Mucosa of descending colon (tissue), 3 donors: ENCODE measurements around the gene WDR88. TPM values are rescaled to one million over a fixed set of nuclear protein-coding genes. Genes with fewer than 3 reads are reported as not detected.

Experiments
- ATAC-seq: fragments of 200-7000 bp; cut with Tn5 transposase; one replicate; pipeline ENCODE4 v1.9.1; 2020; ENCODE audit warnings: mild to moderate bottlenecking, moderate library complexity
- DNase-seq, 3 donors: peaks; one replicate each; pipeline ENCODE4 v3.0.0-alpha.2; 2020
- H3K36me3 ChIP-seq: fragments of 200-600 bp; one replicate; pipeline ENCODE4 v1.8.0; 2021; ENCODE audit warnings: low read depth, mild to moderate bottlenecking
- H3K4me1 ChIP-seq: fragments of 200-600 bp; one replicate; pipeline ENCODE4 v1.8.0; 2021; ENCODE audit warnings: low read depth, mild to moderate bottlenecking
- H3K4me3 ChIP-seq: fragments of 200-600 bp; one replicate; pipeline ENCODE4 v1.8.0; 2021; ENCODE audit warnings: mild to moderate bottlenecking
- H3K9me3 ChIP-seq: fragments of 200-600 bp; one replicate; pipeline ENCODE4 v1.8.0; 2021; ENCODE audit warnings: mild to moderate bottlenecking
- CTCF ChIP-seq: fragments of 200-600 bp; IDR thresholded peaks from one replicate; pipeline ENCODE4 v1.8.0; 2022; ENCODE audit warnings: antibody characterized with exemption, mild to moderate bottlenecking
- intact Hi-C, 2 donors: fragments of 100-400 bp; cut with DNase I in 1 of 2; cut with micrococcal nuclease in 1 of 2; formaldehyde crosslinking; loops; one replicate each; pipeline versions ENCODE4 v1.11.0 to v1.11.1; 2022; cut with DNase I, micrococcal nuclease
- total RNA-seq, 3 donors: library from RNA; stranded (reverse); fragmentation: NEBNext Ultra II Directional in 2 of 3; extraction: Animal tissue kit (Norgen Biotek cat#: 25700) in 2 of 3; gene quantifications; one replicate each; pipeline versions ENCODE4 v1.2.1 to v1.2.4, GENCODE V29; 2021 to 2023
- donor health status: DM: no; HTN: no; CAD: no; lungs with moderate emphysema.
- donor health status: DM: no; HTN: no; CAD: no.
- donor health status: DM: no; HTN: yes; CAD: no.

Gene WDR88
- total RNA-seq, 3 donors from 2014 or later = not detected

- Histone ChIP-seq H3K36me3 (no peaks in the 10 kb centered on the region), H3K4me1 (no peaks in the 10 kb centered on the region), H3K9me3 (no peaks in the 10 kb centered on the region), H3K4me3 (no peak overlapping the region)
- intact Hi-C loops = no loop called here
- no peak for ATAC-seq
- peak in 1 of 3 donors; percentile 41 for DNase-seq
- no peak for TF ChIP-seq CTCF
These were observed 73.8 kb downstream of the WDR88 start for GRCh38 chr19:33205531-33206260.

DNA sequence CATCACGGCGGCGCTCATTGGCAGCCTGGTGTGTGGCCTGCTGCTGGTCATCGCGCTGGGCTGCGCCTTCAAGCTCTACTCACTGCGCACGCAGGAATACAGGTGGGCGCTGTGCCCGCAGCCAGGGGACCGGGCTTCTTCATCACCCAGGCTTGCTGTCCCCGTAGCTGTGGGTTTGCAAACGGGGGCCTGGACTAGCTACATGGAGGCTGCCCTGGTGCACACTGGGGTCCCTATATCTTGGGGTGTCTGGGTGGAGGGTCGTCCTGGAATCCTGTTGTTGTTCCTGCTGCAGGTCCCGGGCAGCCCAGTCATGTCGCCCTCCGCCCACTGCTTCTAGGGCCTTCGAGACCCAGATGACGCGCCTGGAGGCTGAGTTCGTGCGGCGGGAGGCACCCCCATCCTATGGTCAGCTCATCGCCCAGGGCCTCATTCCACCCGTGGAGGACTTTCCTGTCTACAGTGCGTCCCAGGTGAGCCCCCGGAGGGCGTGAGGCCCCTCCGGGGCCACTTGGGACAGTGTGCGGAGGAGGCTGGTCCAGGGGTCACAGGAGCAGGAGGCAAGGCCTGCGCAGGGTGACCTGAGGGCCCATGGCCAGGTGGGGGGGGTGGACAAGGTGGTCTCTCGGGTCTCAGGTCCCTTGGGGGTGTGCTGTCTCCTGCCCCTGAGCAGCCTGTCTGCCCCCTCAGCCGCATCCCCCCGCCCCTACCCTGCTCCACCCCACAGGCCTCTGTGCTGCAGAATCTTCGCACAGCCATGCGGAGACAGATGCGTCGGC is 74.5 kb downstream of the WDR88 start:
- Histone ChIP-seq H3K4me3 (no peak overlapping the region), H3K9me3 (no peaks in the 10 kb centered on the region), H3K4me1 (no peaks in the 10 kb centered on the region), H3K36me3 (no peaks in the 10 kb centered on the region)
- peak in 1 of 3 donors; percentile 38 for DNase-seq
- intact Hi-C loops = no loop called here
- no peak for TF ChIP-seq CTCF
- no peak for ATAC-seq

DNA sequence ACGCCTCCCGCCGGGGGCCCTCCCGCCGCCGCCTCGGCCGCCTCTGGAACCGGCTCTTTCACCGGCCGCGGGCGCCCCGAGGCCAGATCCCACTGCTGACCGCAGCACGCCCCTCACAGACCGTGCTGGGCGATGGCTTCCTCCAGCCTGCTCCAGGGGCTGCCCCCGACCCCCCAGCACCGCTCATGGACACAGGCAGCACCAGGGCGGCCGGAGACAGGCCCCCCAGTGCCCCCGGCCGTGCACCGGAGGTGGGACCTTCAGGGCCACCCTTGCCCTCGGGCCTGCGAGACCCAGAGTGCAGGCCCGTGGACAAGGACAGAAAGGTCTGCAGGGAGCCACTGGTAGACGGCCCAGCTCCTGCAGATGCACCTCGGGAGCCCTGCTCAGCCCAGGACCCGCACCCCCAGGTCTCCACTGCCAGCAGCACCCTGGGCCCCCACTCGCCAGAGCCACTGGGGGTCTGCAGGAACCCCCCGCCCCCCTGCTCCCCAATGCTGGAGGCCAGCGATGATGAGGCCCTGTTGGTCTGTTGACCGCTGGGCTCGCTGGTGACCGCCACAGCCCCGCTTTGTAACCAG is 75.2 kb downstream of the WDR88 start:
- H3K9me3 ChIP-seq = no peaks in the 10 kb centered on the region
- no peaks in the 10 kb centered on the region for H3K4me1 ChIP-seq
- H3K4me3 ChIP-seq = no peak overlapping the region
- H3K36me3 ChIP-seq = no peaks in the 10 kb centered on the region
- DNase-seq = peak in 1 of 3 donors; percentile 35
- no peak for TF ChIP-seq CTCF
- intact Hi-C loops = no loop called here
- ATAC-seq = no peak

- DNase-seq (peak in 1 of 3 donors; percentile 6), ATAC-seq (no peak)
- no peaks in the 10 kb centered on the region for H3K36me3 ChIP-seq
- H3K9me3 ChIP-seq = no peaks in the 10 kb centered on the region
- no peak overlapping the region for H3K4me3 ChIP-seq
- no peak for TF ChIP-seq CTCF
- H3K4me1 ChIP-seq = no peaks in the 10 kb centered on the region
- intact Hi-C loops = no loop called here
These were observed 76.0 kb downstream of the WDR88 start for GRCh38 chr19:33207903-33208302.

DNA sequence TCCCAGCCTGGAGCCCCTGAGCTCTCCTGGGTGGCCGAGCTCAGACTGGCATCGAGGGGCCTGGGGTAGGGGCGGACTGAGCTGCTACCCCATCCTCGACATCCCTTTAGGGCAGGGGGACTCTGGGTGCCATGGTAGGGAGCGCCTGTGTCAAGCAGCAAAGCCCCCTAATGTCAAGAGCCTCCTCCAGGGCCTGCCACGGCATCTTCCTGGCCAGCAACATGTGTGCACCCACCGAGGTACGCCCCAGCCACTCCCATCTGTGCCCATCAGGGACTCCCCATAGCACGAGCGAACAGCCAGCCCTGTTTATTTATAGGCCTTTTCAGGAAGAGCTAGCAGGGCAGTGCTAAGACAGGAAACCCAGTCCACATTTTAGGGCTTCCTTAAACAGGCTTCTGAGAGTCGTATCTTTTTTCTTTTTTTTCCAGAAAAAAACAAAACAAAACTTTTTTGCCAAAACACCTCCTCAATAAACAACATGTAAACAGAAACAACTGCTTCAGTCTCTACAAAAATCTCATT is 76.5 kb downstream of the WDR88 start:
- no peak for TF ChIP-seq CTCF
- no peak for ATAC-seq
- H3K4me1 ChIP-seq = no peaks in the 10 kb centered on the region
- no peaks in the 10 kb centered on the region for H3K36me3 ChIP-seq
- peak in 1 of 3 donors; percentile 18 for DNase-seq
- intact Hi-C loops = no loop called here
- H3K4me3 ChIP-seq = no peak overlapping the region
- H3K9me3 ChIP-seq = no peaks in the 10 kb centered on the region
